Smooth muscle cell (in vitro differentiated cells): ENCODE measurements around the gene FAM217A. TPM values are rescaled to one million over a fixed set of nuclear protein-coding genes. Genes with fewer than 3 reads are reported as not detected.

ENCODE experiments used
- DNase-seq: peaks from one replicate; lab custom pipeline; 2025; ENCODE audit not compliant: unreplicated experiment; lab: John Stamatoyannopoulos, UW
- H2AFZ ChIP-seq: fragments of 200-600 bp; sonication (generic); 2 replicates; pipeline ENCODE4 v1.6.0; 2016; ENCODE audit warnings: antibody characterized with exemption, low read depth, mild to moderate bottlenecking
- H3F3A ChIP-seq: fragments of 200-600 bp; sonication (generic); 2 replicates; pipeline ENCODE4 v1.6.0; 2017; ENCODE audit warnings: antibody characterized with exemption, low read depth
- H3K27ac ChIP-seq: fragments of 200-600 bp; sonication (generic); 2 replicates; pipeline ENCODE4 v1.5.1; 2016; ENCODE audit warnings: low read depth, mild to moderate bottlenecking
- H3K27me3 ChIP-seq: fragments of 200-600 bp; sonication (generic); 2 replicates; pipeline ENCODE4 v1.6.1; 2016; ENCODE audit warnings: low read depth, mild to moderate bottlenecking
- H3K36me3 ChIP-seq: fragments of 200-600 bp; sonication (generic); 2 replicates; pipeline ENCODE4 v1.5.1; 2016; ENCODE audit warnings: low read depth
- H3K4me1 ChIP-seq: fragments of 200-600 bp; sonication (generic); 2 replicates; pipeline ENCODE4 v1.5.1; 2016; ENCODE audit warnings: low read depth
- H3K4me2 ChIP-seq: fragments of 200-600 bp; sonication (generic); 2 replicates; pipeline ENCODE4 v1.6.0; 2016; ENCODE audit warnings: mild to moderate bottlenecking
- H3K4me3 ChIP-seq: fragments of 200-600 bp; sonication (generic); 2 replicates; pipeline ENCODE4 v1.5.1; 2016; ENCODE audit warnings: mild to moderate bottlenecking
- H3K79me2 ChIP-seq: fragments of 200-600 bp; sonication (generic); 2 replicates; pipeline ENCODE4 v1.6.0; 2016; ENCODE audit warnings: low read depth, mild to moderate bottlenecking
- H3K9ac ChIP-seq: fragments of 200-600 bp; sonication (generic); 2 replicates; pipeline ENCODE4 v1.6.0; 2016; ENCODE audit warnings: low read depth
- H3K9me3 ChIP-seq: fragments of 200-600 bp; sonication (generic); replicated peaks from 2 replicates; pipeline ENCODE4 v1.5.1; 2016; ENCODE audit warnings: low read depth
- H4K20me1 ChIP-seq: fragments of 200-600 bp; sonication (generic); 2 replicates; pipeline ENCODE4 v1.6.0; 2016; ENCODE audit warnings: low read depth
- CTCF ChIP-seq: fragments of 200-600 bp; sonication (generic); IDR thresholded peaks from 2 replicates; pipeline ENCODE4 v1.5.1; 2017; ENCODE audit warnings: borderline replicate concordance, mild to moderate bottlenecking, antibody characterized with exemption; ENCODE audit not compliant: insufficient read depth, poor library complexity, severe bottlenecking
- WGBS: methylation state at CpG from one replicate; pipeline ENCODE4 v1.1.7; 2016; ENCODE audit warnings: low lambda C conversion rate; 5-methylcytosine and 5-hydroxymethylcytosine counted together
- polyA plus RNA-seq: library from polyadenylated mRNA; unstranded; fragments of >200 nt; fragmentation: Nextera tagmentation; extraction: Ambion mirVana; gene quantifications from 2 replicates; pipeline ENCODE4 v1.2.1, GENCODE V29; 2016
- total RNA-seq: library from RNA; depleted of rRNA; stranded (reverse); fragments of >200 nt; gene quantifications from 2 replicates; pipeline ENCODE4 v1.2.3, GENCODE V29; 2014

Gene FAM217A
- total RNA-seq (not detected in 2 replicates), polyA plus RNA-seq (not detected in 2 replicates)

GRCh38 chr6:4078691-4079471, at the start of gene FAM217A:
Gene FAM217A (minus strand): TSS chr6:4079137. CDS start chr6:4077414, 1,723 bp downstream.
- DNase-seq: no peak
- H4K20me1 ChIP-seq: no peaks in the 10 kb centered on the region
- no peaks in the 10 kb centered on the region for H3K27me3 ChIP-seq
- H3K79me2 ChIP-seq: no peaks in the 10 kb centered on the region
- no peaks in the 10 kb centered on the region for H3K4me1 ChIP-seq
- 79% methylated on average over 48 of the region's 91 CpGs for WGBS
- TF ChIP-seq CTCF: no peak
- no peaks in the 10 kb centered on the region for H3K9me3 ChIP-seq
- no peak within 1 kb of the TSS for H3K4me3 ChIP-seq
- no peaks in the 10 kb centered on the region for H3K36me3 ChIP-seq
- no peak within 1 kb of the TSS for H3K9ac ChIP-seq
- no peak within 1 kb of the TSS for H3K27ac ChIP-seq
- no peak within 1 kb of the TSS for H2AFZ ChIP-seq
- H3F3A ChIP-seq: no peaks in the 10 kb centered on the region
- no peak within 1 kb of the TSS for H3K4me2 ChIP-seq

GRCh38 chr6:4128072-4128471, 49.1 kb upstream of the FAM217A start:
- no peak overlapping the region for H3K9ac ChIP-seq
- H3K4me2 ChIP-seq: no peak overlapping the region
- no peak overlapping the region for H3K27ac ChIP-seq
- DNase-seq: no peak
- H3F3A ChIP-seq: peaks cover 11% of the 10 kb centered on the region
- no peaks in the 10 kb centered on the region for H3K9me3 ChIP-seq
- H3K27me3 ChIP-seq: no peaks in the 10 kb centered on the region
- H4K20me1 ChIP-seq: peaks cover 28% of the 10 kb centered on the region
- WGBS: 0% methylated on average over 1 of the region's 1 CpG
- H3K4me1 ChIP-seq: no peaks in the 10 kb centered on the region
- H3K79me2 ChIP-seq: peaks cover 6% of the 10 kb centered on the region
- H3K4me3 ChIP-seq: no peak overlapping the region
- TF ChIP-seq CTCF: no peak
- no peak overlapping the region for H2AFZ ChIP-seq
- H3K36me3 ChIP-seq: peaks cover 17% of the 10 kb centered on the region

- H3K79me2 ChIP-seq: no peaks in the 10 kb centered on the region
- H3K36me3 ChIP-seq: peaks cover 23% of the 10 kb centered on the region
- no peaks in the 10 kb centered on the region for H3K4me1 ChIP-seq
- WGBS: 68% methylated on average over 8 of the region's 8 CpGs
- no peaks in the 10 kb centered on the region for H3K9me3 ChIP-seq
- peaks cover 20% of the 10 kb centered on the region for H4K20me1 ChIP-seq
- no peak overlapping the region for H3K9ac ChIP-seq
- no peaks in the 10 kb centered on the region for H3K27me3 ChIP-seq
- H3K4me3 ChIP-seq: no peak overlapping the region
- peak; percentile 33 for TF ChIP-seq CTCF
- peak overlapping the region; percentile 66 for H3K4me2 ChIP-seq
- H3K27ac ChIP-seq: peak overlapping the region; percentile 65
- DNase-seq: no peak
- H2AFZ ChIP-seq: no peak overlapping the region
- peaks cover 11% of the 10 kb centered on the region for H3F3A ChIP-seq
Observed at GRCh38 chr6:4125933-4126864, 47.3 kb upstream of the FAM217A start.
